Keratinocyte (primary cell): ENCODE measurements around the gene MS4A14. TPM values are rescaled to one million over a fixed set of nuclear protein-coding genes. Genes with fewer than 3 reads are reported as not detected.
A peak's percentile ranks its signal among the peaks of the same experiment; 100 is the strongest.
"Not testable (repeated sequence)": the region's sequence is repeated elsewhere in the genome, so short reads cannot be mapped to it uniquely, and the experiment has no call there.

ENCODE experiments used
- DNase-seq: peaks from one replicate; pipeline ENCODE4 v3.0.0-alpha.2; 2011; ENCODE audit warnings: low read depth, missing footprints, low spot score
- FAIRE-seq: peaks from 2 replicates; lab custom pipeline; 2011; peaks lifted over from hg19 to GRCh38; lab: Jason Lieb, UNC
- H2AFZ ChIP-seq: 2 replicates; pipeline ENCODE4 v1.6.0; 2012; ENCODE audit warnings: low read length, control low read depth, inconsistent platforms; ENCODE audit not compliant: control insufficient read depth
- H3K27ac ChIP-seq: 2 replicates; pipeline ENCODE4 v1.5.1; 2011; ENCODE audit warnings: low read length; ENCODE audit not compliant: control insufficient read depth, insufficient read depth
- H3K27me3 ChIP-seq: 3 replicates; pipeline ENCODE4 v1.6.0; 2011; ENCODE audit warnings: low read length; ENCODE audit not compliant: control insufficient read depth, insufficient read depth; ENCODE audit errors: extremely low read depth
- H3K36me3 ChIP-seq, 2 experiments: 2 replicates in 1 of 2; 3 replicates in 1 of 2; pipeline ENCODE4 v1.5.1; 2011; ENCODE audit warnings: low read length in 2 of 2, mild to moderate bottlenecking in 1 of 2; ENCODE audit not compliant: control insufficient read depth in 2 of 2, insufficient read depth in 2 of 2; ENCODE audit errors: extremely low read depth in 1 of 2
- H3K4me1 ChIP-seq: 3 replicates; pipeline ENCODE4 v1.5.1; 2011; ENCODE audit warnings: low read length; ENCODE audit not compliant: control insufficient read depth, insufficient read depth; ENCODE audit errors: extremely low read depth
- H3K4me2 ChIP-seq: 3 replicates; pipeline ENCODE4 v1.6.0; 2011; ENCODE audit warnings: low read depth, low read length; ENCODE audit not compliant: control insufficient read depth, insufficient read depth; ENCODE audit errors: extremely low read depth
- H3K4me3 ChIP-seq, 3 experiments: fragments of 200-600 bp in 1 of 3; sonication (generic) in 1 of 3; 2 replicates in 2 of 3; 3 replicates in 1 of 3; pipeline ENCODE4 v1.5.1; 2011 to 2016; ENCODE audit warnings: low read length in 3 of 3, mild to moderate bottlenecking in 3 of 3, control low read depth in 2 of 3, inconsistent platforms in 1 of 3, low read depth in 1 of 3, mixed read lengths in 1 of 3, mixed run types in 1 of 3, moderate library complexity in 1 of 3; ENCODE audit not compliant: control insufficient read depth in 2 of 3, insufficient read depth in 2 of 3; ENCODE audit errors: extremely low read depth in 1 of 3
- H3K79me2 ChIP-seq: 2 replicates; pipeline ENCODE4 v1.6.0; 2012; ENCODE audit warnings: low read length; ENCODE audit not compliant: control insufficient read depth, insufficient read depth
- H3K9ac ChIP-seq: 3 replicates; pipeline ENCODE4 v1.6.0; 2011; ENCODE audit warnings: low read length; ENCODE audit not compliant: control insufficient read depth, insufficient read depth; ENCODE audit errors: extremely low read depth
- H3K9me1 ChIP-seq: 3 replicates; pipeline ENCODE4 v1.6.0; 2011; ENCODE audit warnings: low read length; ENCODE audit not compliant: control insufficient read depth, insufficient read depth; ENCODE audit errors: extremely low read depth
- H3K9me3 ChIP-seq: 2 replicates; pipeline ENCODE4 v1.5.1; 2012; ENCODE audit warnings: low read depth, low read length; ENCODE audit not compliant: control insufficient read depth
- H4K20me1 ChIP-seq: 3 replicates; pipeline ENCODE4 v1.6.0; 2011; ENCODE audit warnings: low read length; ENCODE audit not compliant: control insufficient read depth, insufficient read depth; ENCODE audit errors: extremely low read depth
- CTCF ChIP-seq, 3 experiments: IDR thresholded peaks in 1 of 3; conservative IDR thresholded peaks in 1 of 3; optimal IDR thresholded peaks in 1 of 3; 2 replicates in 2 of 3; 3 replicates in 1 of 3; pipeline versions ENCODE3 to v1.5.1; 2011; ENCODE audit warnings: low read length in 3 of 3, mild to moderate bottlenecking in 3 of 3, moderate library complexity in 2 of 3, control low read depth in 1 of 3, inconsistent platforms in 1 of 3; ENCODE audit not compliant: insufficient read depth in 2 of 3; ENCODE audit errors: extremely low read depth in 1 of 3
- EZH2 ChIP-seq: IDR thresholded peaks from one replicate; pipeline ENCODE4 v1.6.1; 2012; ENCODE audit warnings: inconsistent platforms, mild to moderate bottlenecking, low read length, moderate library complexity
- dilution Hi-C: fragments of 300-500 bp; cut with MboI; formaldehyde crosslinking; loops from one replicate; pipeline ENCODE4 v1.7.0; 2020; ENCODE audit warnings: low sequenced_read_pairs; ENCODE audit not compliant: extremely low pct_ligation_motif_present
- polyA plus RNA-seq, 5 experiments: library from polyadenylated mRNA; depleted of rRNA in 3 of 5; stranded (reverse) in 3 of 5; stranded (forward) in 1 of 5; unstranded in 1 of 5; fragments of >200 nt; gene quantifications; 1 replicate in 1 of 5; 2 replicates in 3 of 5; 3 replicates in 1 of 5; pipeline versions ENCODE4 v1.2.1 to v1.2.3, GENCODE V29; 2011 to 2012; ENCODE audit warnings: missing spikeins in 2 of 5, low read depth in 1 of 5, low replicate concordance in 1 of 5

Gene MS4A14
- polyA plus RNA-seq, 1 donor (not counting 4 experiments of a cell fraction or from before 2014, with no cell fraction given): not detected

- DNase-seq (no peak), FAIRE-seq (peak; percentile 41)
- no peak overlapping the region for H3K4me2 ChIP-seq
- H3K9me1 ChIP-seq: no peaks in the 10 kb centered on the region
- H3K27ac ChIP-seq: no peak overlapping the region
- no peaks in the 10 kb centered on the region for H3K79me2 ChIP-seq
- no peaks in the 10 kb centered on the region for H3K36me3 ChIP-seq
- no peak overlapping the region for H3K9ac ChIP-seq
- no peak overlapping the region for H2AFZ ChIP-seq
- no peaks in the 10 kb centered on the region for H3K4me1 ChIP-seq
- no peaks in the 10 kb centered on the region for H3K27me3 ChIP-seq
- TF ChIP-seq CTCF (optimal IDR thresholded peaks at IDR 0.05 in 1 of 3, IDR thresholded peaks at IDR 0.05 in 1 of 3, conservative IDR thresholded peaks at IDR 0.05 in 1 of 3; ENCODE audit: extremely low read depth in 1 of 3, insufficient read depth in 2 of 3, low read length in 3 of 3) (peak; percentile 59 to 73 (median 60)), EZH2 (no peak)
- no peak overlapping the region for H3K4me3 ChIP-seq
- H4K20me1 ChIP-seq: no peaks in the 10 kb centered on the region
- dilution Hi-C loops: no loop called here
- H3K9me3 ChIP-seq: no peaks in the 10 kb centered on the region
Observed at GRCh38 chr11:60363542-60364470, 32.5 kb upstream of the MS4A14 start.

GRCh38 chr11:60366262-60366904 is 29.9 kb upstream of the MS4A14 start:
- H3K9me3 ChIP-seq, H2AFZ ChIP-seq, H3K27ac ChIP-seq, dilution Hi-C loops, DNase-seq, H4K20me1 ChIP-seq, H3K4me3 ChIP-seq, FAIRE-seq, H3K4me2 ChIP-seq, H3K4me1 ChIP-seq, H3K36me3 ChIP-seq, H3K79me2 ChIP-seq, H3K9me1 ChIP-seq, H3K9ac ChIP-seq, H3K27me3 ChIP-seq: not testable (repeated sequence)
